ENCODE data around the gene SLC30A3.

SLC30A3 gene

GRCh38 chr2:27238976-27239375, 23.9 kb downstream of the SLC30A3 start:
- TF ChIP-seq POLR2A (IDR thresholded peaks at IDR 0.05; ENCODE audit: extremely low read depth, insufficient read length) (no peak), MYC (IDR thresholded peaks at IDR 0.05; ENCODE audit: low read depth, low read length) (no peak), MAX (IDR thresholded peaks at IDR 0.05; ENCODE audit: low read depth, low read length) (no peak)
- no peak overlapping the region for H3K4me3 ChIP-seq (ENCODE audit: low read depth, low read length)
- no peak for DNase-seq (ENCODE audit: low read depth)

- no peak overlapping the region for H3K4me3 ChIP-seq (ENCODE audit: low read depth, low read length)
- DNase-seq (ENCODE audit: low read depth): no peak
- TF ChIP-seq MYC (IDR thresholded peaks at IDR 0.05; ENCODE audit: low read depth, low read length) (no peak), CTCF (IDR thresholded peaks at IDR 0.05; ENCODE audit: low read depth, low read length) (no peak), MAX (IDR thresholded peaks at IDR 0.05; ENCODE audit: low read depth, low read length) (no peak), POLR2A (IDR thresholded peaks at IDR 0.05; ENCODE audit: extremely low read depth, insufficient read length) (no peak)
Observed at GRCh38 chr2:27237341-27237945, 25.4 kb downstream of the SLC30A3 start.

GRCh38 chr2:27236626-27237025, 26.2 kb downstream of the SLC30A3 start:
- no peak for TF ChIP-seq MYC (IDR thresholded peaks at IDR 0.05; ENCODE audit: low read depth, low read length)
- no peak for TF ChIP-seq MAX (IDR thresholded peaks at IDR 0.05; ENCODE audit: low read depth, low read length)
- TF ChIP-seq POLR2A (IDR thresholded peaks at IDR 0.05; ENCODE audit: extremely low read depth, insufficient read length): no peak
- TF ChIP-seq CTCF (IDR thresholded peaks at IDR 0.05; ENCODE audit: low read depth, low read length): no peak
- no peak for DNase-seq (ENCODE audit: low read depth)
- H3K4me3 ChIP-seq (ENCODE audit: low read depth, low read length): no peak overlapping the region

GRCh38 chr2:27236136-27236535, 26.7 kb downstream of the SLC30A3 start:
- no peak overlapping the region for H3K4me3 ChIP-seq (ENCODE audit: low read depth, low read length)

GRCh38 chr2:27233341-27233740, 29.5 kb downstream of the SLC30A3 start:
- H3K4me3 ChIP-seq (ENCODE audit: low read depth, low read length): no peak overlapping the region
- TF ChIP-seq CTCF (IDR thresholded peaks at IDR 0.05; ENCODE audit: low read depth, low read length) (no peak), POLR2A (IDR thresholded peaks at IDR 0.05; ENCODE audit: extremely low read depth, insufficient read length) (no peak), MAX (IDR thresholded peaks at IDR 0.05; ENCODE audit: low read depth, low read length) (no peak), MYC (IDR thresholded peaks at IDR 0.05; ENCODE audit: low read depth, low read length) (no peak)
- DNase-seq (ENCODE audit: low read depth): no peak

More at GRCh38 chr2:27236136-27236535, 26.7 kb downstream of the SLC30A3 start:
- no peak for DNase-seq (ENCODE audit: low read depth)
- TF ChIP-seq MYC (IDR thresholded peaks at IDR 0.05; ENCODE audit: low read depth, low read length) (no peak), MAX (IDR thresholded peaks at IDR 0.05; ENCODE audit: low read depth, low read length) (no peak), CTCF (IDR thresholded peaks at IDR 0.05; ENCODE audit: low read depth, low read length) (no peak), POLR2A (IDR thresholded peaks at IDR 0.05; ENCODE audit: extremely low read depth, insufficient read length) (no peak)

- H3K4me3 ChIP-seq (ENCODE audit: low read depth, low read length): no peak overlapping the region
- no peak for TF ChIP-seq POLR2A (IDR thresholded peaks at IDR 0.05; ENCODE audit: extremely low read depth, insufficient read length)
- no peak for TF ChIP-seq CTCF (IDR thresholded peaks at IDR 0.05; ENCODE audit: low read depth, low read length)
- no peak for TF ChIP-seq MAX (IDR thresholded peaks at IDR 0.05; ENCODE audit: low read depth, low read length)
- TF ChIP-seq MYC (IDR thresholded peaks at IDR 0.05; ENCODE audit: low read depth, low read length): no peak
- DNase-seq (ENCODE audit: low read depth): no peak
Observed at GRCh38 chr2:27231921-27232320, 30.9 kb downstream of the SLC30A3 start.

All from NB4 (cell line).